ENCODE measurements around the gene MAGOHB.

Gene MAGOHB

GRCh38 chr12:10559244-10559643 is 54.2 kb downstream of the MAGOHB start:
- in situ Hi-C loops (cut with MboI; ENCODE audit: low pct_unique_long_range_greater_than_20kb, low sequenced_read_pairs, unreplicated experiment): no loop called here
- TF ChIP-seq, protein P1, sequence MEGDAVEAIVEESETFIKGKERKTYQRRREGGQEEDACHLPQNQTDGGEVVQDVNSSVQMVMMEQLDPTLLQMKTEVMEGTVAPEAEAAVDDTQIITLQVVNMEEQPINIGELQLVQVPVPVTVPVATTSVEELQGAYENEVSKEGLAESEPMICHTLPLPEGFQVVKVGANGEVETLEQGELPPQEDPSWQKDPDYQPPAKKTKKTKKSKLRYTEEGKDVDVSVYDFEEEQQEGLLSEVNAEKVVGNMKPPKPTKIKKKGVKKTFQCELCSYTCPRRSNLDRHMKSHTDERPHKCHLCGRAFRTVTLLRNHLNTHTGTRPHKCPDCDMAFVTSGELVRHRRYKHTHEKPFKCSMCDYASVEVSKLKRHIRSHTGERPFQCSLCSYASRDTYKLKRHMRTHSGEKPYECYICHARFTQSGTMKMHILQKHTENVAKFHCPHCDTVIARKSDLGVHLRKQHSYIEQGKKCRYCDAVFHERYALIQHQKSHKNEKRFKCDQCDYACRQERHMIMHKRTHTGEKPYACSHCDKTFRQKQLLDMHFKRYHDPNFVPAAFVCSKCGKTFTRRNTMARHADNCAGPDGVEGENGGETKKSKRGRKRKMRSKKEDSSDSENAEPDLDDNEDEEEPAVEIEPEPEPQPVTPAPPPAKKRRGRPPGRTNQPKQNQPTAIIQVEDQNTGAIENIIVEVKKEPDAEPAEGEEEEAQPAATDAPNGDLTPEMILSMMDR (IDR thresholded peaks at IDR 0.05; ENCODE audit: extremely low read depth, insufficient read depth, missing control alignments): no peak
- no peak for DNase-seq (ENCODE audit: low spot score)

DNA sequence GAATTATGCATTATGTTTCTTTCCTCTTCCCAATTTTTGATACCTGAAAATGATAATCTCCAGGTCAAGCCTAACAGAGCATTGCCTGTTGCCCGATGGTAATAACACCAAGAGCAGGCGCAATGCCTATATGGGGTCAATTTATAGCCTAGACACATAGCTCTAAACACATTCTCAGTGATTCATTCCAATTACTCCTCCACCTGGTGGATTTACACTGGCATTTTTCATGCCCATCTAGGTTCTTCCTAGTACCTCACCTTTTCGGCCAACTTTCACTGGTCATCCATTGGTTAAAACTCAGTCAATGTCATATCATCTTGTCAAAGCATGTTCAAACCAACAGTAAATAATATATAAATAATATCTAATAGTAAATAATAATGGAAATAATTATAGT is 54.6 kb downstream of the MAGOHB start:
- TF ChIP-seq, protein P1 (IDR thresholded peaks at IDR 0.05; ENCODE audit: extremely low read depth, insufficient read depth, missing control alignments): no peak
- DNase-seq (ENCODE audit: low spot score): no peak
- in situ Hi-C loops (cut with MboI; ENCODE audit: low pct_unique_long_range_greater_than_20kb, low sequenced_read_pairs, unreplicated experiment): no loop called here

GRCh38 chr12:10558301-10558700 is 55.1 kb downstream of the MAGOHB start:
- no peak for DNase-seq (ENCODE audit: low spot score)
- in situ Hi-C loops (cut with MboI; ENCODE audit: low pct_unique_long_range_greater_than_20kb, low sequenced_read_pairs, unreplicated experiment): no loop called here
- TF ChIP-seq, protein P1 (IDR thresholded peaks at IDR 0.05; ENCODE audit: extremely low read depth, insufficient read depth, missing control alignments): no peak

DNA sequence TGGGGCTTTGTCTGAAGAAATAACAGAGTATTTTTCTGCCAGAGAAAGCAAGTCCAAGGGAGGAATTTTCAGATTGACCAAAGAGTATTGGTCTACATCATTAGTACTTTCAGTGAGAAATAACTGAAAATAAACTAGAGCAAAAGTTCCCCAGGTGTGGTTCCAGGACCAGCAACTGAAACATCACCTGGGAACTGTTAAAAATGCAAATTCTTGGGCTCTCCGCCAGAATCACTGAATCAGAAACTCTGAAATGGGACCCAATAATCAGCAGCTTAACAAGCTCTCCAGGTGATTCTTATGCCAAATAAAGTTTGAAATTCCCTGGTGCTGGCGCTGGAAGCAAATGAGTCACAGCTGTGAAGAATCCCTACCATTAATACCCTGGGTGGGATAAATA is 55.6 kb downstream of the MAGOHB start:
- TF ChIP-seq, protein P1 (IDR thresholded peaks at IDR 0.05; ENCODE audit: extremely low read depth, insufficient read depth, missing control alignments): no peak
- in situ Hi-C loops (cut with MboI; ENCODE audit: low pct_unique_long_range_greater_than_20kb, low sequenced_read_pairs, unreplicated experiment): no loop called here
- DNase-seq (ENCODE audit: low spot score): peak; percentile 41

DNA sequence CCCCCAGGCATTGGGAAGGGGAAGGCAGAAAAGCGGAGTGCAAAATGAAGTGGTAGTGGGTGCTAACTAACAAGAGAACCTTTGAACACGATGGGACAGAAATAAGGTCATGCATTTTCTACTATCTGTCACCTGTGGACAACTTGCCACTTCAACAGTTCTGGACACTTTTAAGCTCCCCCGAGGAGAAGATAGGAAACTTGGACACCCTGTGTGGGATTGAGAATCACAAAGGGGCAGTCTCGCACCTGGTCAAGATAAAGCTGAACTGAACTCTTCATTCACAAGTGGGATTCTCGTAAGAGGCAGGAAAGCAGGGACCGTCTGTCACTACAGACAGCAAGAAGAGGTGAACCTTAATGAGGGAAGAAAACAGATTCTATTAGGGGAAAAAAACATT is 56.1 kb downstream of the MAGOHB start:
- in situ Hi-C loops (cut with MboI; ENCODE audit: low pct_unique_long_range_greater_than_20kb, low sequenced_read_pairs, unreplicated experiment): no loop called here
- DNase-seq (ENCODE audit: low spot score): no peak
- TF ChIP-seq, protein P1 (IDR thresholded peaks at IDR 0.05; ENCODE audit: extremely low read depth, insufficient read depth, missing control alignments): no peak

- TF ChIP-seq, protein P1 (IDR thresholded peaks at IDR 0.05; ENCODE audit: extremely low read depth, insufficient read depth, missing control alignments): no peak
- no peak for DNase-seq (ENCODE audit: low spot score)
- in situ Hi-C loops (cut with MboI; ENCODE audit: low pct_unique_long_range_greater_than_20kb, low sequenced_read_pairs, unreplicated experiment): no loop called here
Observed at GRCh38 chr12:10554756-10555481, 58.5 kb downstream of the MAGOHB start.

All from GM13977 (cell line).